Neural progenitor cell (in vitro differentiated cells): ENCODE data around the gene MDP1. TPM values are rescaled to one million over a fixed set of nuclear protein-coding genes. Genes with fewer than 3 reads are reported as not detected.

ENCODE experiments used
- DNase-seq: peaks from one replicate; pipeline ENCODE4 v3.0.0-alpha.2; 2016; ENCODE audit warnings: low spot score
- H2AFZ ChIP-seq: fragments of 200-600 bp; sonication (generic); replicated peaks from 2 replicates; pipeline ENCODE4 v1.6.1; 2016; ENCODE audit warnings: antibody characterized with exemption
- H3F3A ChIP-seq: fragments of 200-600 bp; sonication (generic); 2 replicates; pipeline ENCODE4 v1.6.1; 2016; ENCODE audit warnings: antibody characterized with exemption, low read depth
- H3K27ac ChIP-seq: fragments of 200-600 bp; sonication (generic); 2 replicates; pipeline ENCODE4 v1.5.1; 2016; ENCODE audit warnings: mild to moderate bottlenecking
- H3K27me3 ChIP-seq: fragments of 200-600 bp; sonication (generic); 2 replicates; pipeline ENCODE4 v1.6.1; 2016; ENCODE audit warnings: mild to moderate bottlenecking, moderate library complexity
- H3K36me3 ChIP-seq: fragments of 200-600 bp; sonication (generic); 2 replicates; pipeline ENCODE4 v1.5.1; 2016
- H3K4me1 ChIP-seq: fragments of 200-600 bp; sonication (generic); 2 replicates; pipeline ENCODE4 v1.6.1; 2016; ENCODE audit warnings: mixed run types
- H3K4me2 ChIP-seq: fragments of 200-600 bp; sonication (generic); 2 replicates; pipeline ENCODE4 v1.6.1; 2016
- H3K4me3 ChIP-seq: fragments of 200-600 bp; sonication (generic); 2 replicates; pipeline ENCODE4 v1.5.1; 2016
- H3K79me2 ChIP-seq: fragments of 200-600 bp; sonication (generic); 2 replicates; pipeline ENCODE4 v1.6.1; 2016; ENCODE audit warnings: low read depth
- H3K9ac ChIP-seq: fragments of 200-600 bp; sonication (generic); 2 replicates; pipeline ENCODE4 v1.6.1; 2016
- H3K9me3 ChIP-seq: fragments of 200-600 bp; sonication (generic); 2 replicates; pipeline ENCODE4 v1.5.1; 2016; ENCODE audit warnings: low read depth
- H4K20me1 ChIP-seq: fragments of 200-600 bp; sonication (generic); 2 replicates; pipeline ENCODE4 v1.6.1; 2016; ENCODE audit warnings: low read depth
- H3K27ac Mint-ChIP-seq: 3 replicates; pipeline ENCODE4 v1.8.0; 2021; ENCODE audit warnings: mixed read lengths
- H3K27me3 Mint-ChIP-seq: 2 replicates; pipeline ENCODE4 v1.8.0; 2022; ENCODE audit warnings: low read depth, mild to moderate bottlenecking, inconsistent platforms, moderate library complexity, mixed read lengths; ENCODE audit not compliant: insufficient read depth
- H3K36me3 Mint-ChIP-seq: 3 replicates; pipeline ENCODE4 v1.8.0; 2021; ENCODE audit warnings: mixed read lengths
- H3K4me1 Mint-ChIP-seq: 3 replicates; pipeline ENCODE4 v1.8.0; 2021; ENCODE audit warnings: mixed read lengths
- H3K4me3 Mint-ChIP-seq: 3 replicates; pipeline ENCODE4 v1.8.0; 2021; ENCODE audit warnings: mild to moderate bottlenecking, moderate library complexity, mixed read lengths
- H3K9me3 Mint-ChIP-seq: 3 replicates; pipeline ENCODE4 v1.8.0; 2020; ENCODE audit warnings: mixed read lengths
- EZH2 ChIP-seq: fragments of 200-600 bp; sonication (generic); IDR thresholded peaks from 2 replicates; pipeline ENCODE4 v1.6.1; 2017; ENCODE audit warnings: antibody characterized with exemption, mild to moderate bottlenecking, moderate library complexity
- EZH2phosphoT487 ChIP-seq: fragments of 200-600 bp; sonication (generic); IDR thresholded peaks from 2 replicates; pipeline ENCODE4 v1.6.1; 2017; ENCODE audit warnings: antibody characterized with exemption
- total RNA-seq: library from RNA; depleted of rRNA; stranded (reverse); fragments of >200 nt; gene quantifications from 2 replicates; pipeline ENCODE4 v1.2.3, GENCODE V29; 2015; ENCODE audit warnings: low replicate concordance
- TF ChIP-seq, protein P1 (sequence below): fragments of 200-600 bp; sonication (generic); IDR thresholded peaks from 2 replicates; pipeline ENCODE4 v1.5.1; 2017; ENCODE audit warnings: antibody characterized with exemption, mild to moderate bottlenecking

Gene MDP1
- total RNA-seq, 1 donor from 2014 or later, result 18.3 TPM

DNA sequence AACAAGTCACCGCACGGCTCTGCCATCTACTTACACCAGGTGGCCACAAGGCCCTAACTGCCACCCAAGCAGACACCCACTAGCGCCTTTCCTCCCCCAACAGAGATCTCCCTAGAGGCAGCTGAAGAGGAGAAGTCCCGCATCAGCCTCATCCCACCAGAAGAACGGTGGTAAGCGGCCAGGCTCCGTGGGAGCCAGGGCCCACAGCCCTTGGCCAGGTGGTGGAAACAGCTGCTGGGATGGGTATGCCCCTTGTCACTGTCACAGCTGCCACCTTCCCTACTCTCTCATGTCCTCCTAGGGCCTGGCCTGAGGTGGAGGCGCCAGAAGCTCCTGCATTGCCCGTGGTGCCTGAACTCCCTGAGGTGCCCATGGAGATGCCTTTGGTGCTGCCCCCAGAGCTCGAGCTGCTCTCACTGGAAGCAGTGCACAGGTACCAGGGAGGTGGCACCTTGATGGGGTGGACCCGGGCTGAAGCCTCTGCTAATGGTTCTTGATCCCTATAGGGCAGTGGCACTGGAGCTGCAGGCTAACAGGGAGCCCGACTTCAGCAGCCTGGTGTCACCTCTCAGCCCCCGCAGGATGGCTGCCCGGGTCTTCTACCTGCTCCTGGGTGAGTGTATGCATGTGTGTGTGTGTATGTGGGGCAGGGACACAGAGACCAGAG lies 36.4 kb downstream of the MDP1 start:
- no peak overlapping the region for H3K4me3 Mint-ChIP-seq
- no peak overlapping the region for H2AFZ ChIP-seq
- no peak overlapping the region for H3K9ac ChIP-seq

DNA sequence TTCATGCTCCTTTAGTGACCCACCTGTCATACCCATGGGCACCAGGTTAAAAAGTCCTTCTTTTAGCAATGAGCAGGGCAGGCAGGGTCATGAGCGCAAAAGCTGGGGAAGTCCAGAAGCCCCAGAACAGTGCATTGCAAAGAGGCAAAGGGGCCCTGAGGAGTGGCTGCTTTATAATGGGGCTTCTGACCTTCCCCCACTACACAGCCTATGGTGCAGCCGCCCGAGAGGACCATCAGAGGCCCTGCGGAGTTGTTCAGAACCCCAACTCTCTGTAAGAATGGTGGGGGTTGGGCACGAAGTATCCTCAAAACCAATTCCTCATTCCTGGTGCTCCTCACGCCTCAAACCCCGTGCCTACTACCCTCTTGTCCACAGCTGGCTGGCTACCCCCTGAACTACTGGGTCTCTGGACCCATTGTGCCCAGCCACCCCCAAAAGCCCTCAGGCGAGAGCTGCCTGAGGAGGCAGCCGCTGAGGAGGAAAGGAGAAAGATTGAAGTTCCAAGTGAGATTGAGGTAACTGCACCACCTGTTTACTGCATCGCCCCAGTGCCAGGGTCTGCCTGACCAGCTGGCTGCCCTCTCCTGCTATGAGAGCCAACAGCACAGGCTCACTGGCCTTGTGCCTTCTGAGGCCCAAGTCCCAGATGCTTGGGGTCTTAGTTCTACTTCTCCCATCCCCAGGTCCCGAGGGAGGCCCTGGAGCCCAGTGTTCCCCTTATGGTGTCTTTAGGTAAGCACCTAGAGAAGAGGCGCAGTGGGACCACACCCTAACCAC lies 37.3 kb downstream of the MDP1 start:
- H3K4me3 ChIP-seq, result no peak overlapping the region
- Mint-ChIP-seq H3K4me1 (peaks cover 3% of the 10 kb centered on the region), H3K36me3 (peaks cover 18% of the 10 kb centered on the region), H3K9me3 (no peaks in the 10 kb centered on the region), H3K27ac (no peak overlapping the region), H3K27me3 (peaks cover 2% of the 10 kb centered on the region), H3K4me3 (no peak overlapping the region)
- H3K4me2 ChIP-seq, result no peak overlapping the region
- no peaks in the 10 kb centered on the region for H3K9me3 ChIP-seq
- no peak overlapping the region for H3K9ac ChIP-seq
- no peak for TF ChIP-seq EZH2
- no peak for TF ChIP-seq EZH2phosphoT487
- TF ChIP-seq, protein P1, sequence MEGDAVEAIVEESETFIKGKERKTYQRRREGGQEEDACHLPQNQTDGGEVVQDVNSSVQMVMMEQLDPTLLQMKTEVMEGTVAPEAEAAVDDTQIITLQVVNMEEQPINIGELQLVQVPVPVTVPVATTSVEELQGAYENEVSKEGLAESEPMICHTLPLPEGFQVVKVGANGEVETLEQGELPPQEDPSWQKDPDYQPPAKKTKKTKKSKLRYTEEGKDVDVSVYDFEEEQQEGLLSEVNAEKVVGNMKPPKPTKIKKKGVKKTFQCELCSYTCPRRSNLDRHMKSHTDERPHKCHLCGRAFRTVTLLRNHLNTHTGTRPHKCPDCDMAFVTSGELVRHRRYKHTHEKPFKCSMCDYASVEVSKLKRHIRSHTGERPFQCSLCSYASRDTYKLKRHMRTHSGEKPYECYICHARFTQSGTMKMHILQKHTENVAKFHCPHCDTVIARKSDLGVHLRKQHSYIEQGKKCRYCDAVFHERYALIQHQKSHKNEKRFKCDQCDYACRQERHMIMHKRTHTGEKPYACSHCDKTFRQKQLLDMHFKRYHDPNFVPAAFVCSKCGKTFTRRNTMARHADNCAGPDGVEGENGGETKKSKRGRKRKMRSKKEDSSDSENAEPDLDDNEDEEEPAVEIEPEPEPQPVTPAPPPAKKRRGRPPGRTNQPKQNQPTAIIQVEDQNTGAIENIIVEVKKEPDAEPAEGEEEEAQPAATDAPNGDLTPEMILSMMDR, result no peak
- H2AFZ ChIP-seq, result no peak overlapping the region
- H4K20me1 ChIP-seq, result peaks cover 14% of the 10 kb centered on the region
- peaks cover 7% of the 10 kb centered on the region for H3F3A ChIP-seq
- H3K27ac ChIP-seq, result no peak overlapping the region
- H3K79me2 ChIP-seq, result no peaks in the 10 kb centered on the region
- no peaks in the 10 kb centered on the region for H3K27me3 ChIP-seq
- no peaks in the 10 kb centered on the region for H3K4me1 ChIP-seq
- no peaks in the 10 kb centered on the region for H3K36me3 ChIP-seq
- DNase-seq, result no peak

More for the DNA sequence above, 36.4 kb downstream of the MDP1 start:
- peaks cover 20% of the 10 kb centered on the region for H3K36me3 Mint-ChIP-seq
- no peak for TF ChIP-seq EZH2
- TF ChIP-seq EZH2phosphoT487, result no peak
- TF ChIP-seq, protein P1, result no peak
- Histone ChIP-seq H3K79me2 (no peaks in the 10 kb centered on the region), H3K4me3 (no peak overlapping the region), H3K9me3 (no peaks in the 10 kb centered on the region), H3K27ac (no peak overlapping the region), H3K27me3 (no peaks in the 10 kb centered on the region), H3K4me1 (no peaks in the 10 kb centered on the region), H3K4me2 (no peak overlapping the region), H4K20me1 (peaks cover 14% of the 10 kb centered on the region), H3K36me3 (no peaks in the 10 kb centered on the region), H3F3A (peaks cover 7% of the 10 kb centered on the region)
- peaks cover 3% of the 10 kb centered on the region for H3K4me1 Mint-ChIP-seq
- H3K9me3 Mint-ChIP-seq, result no peaks in the 10 kb centered on the region
- peak overlapping the region; percentile 79 for H3K27ac Mint-ChIP-seq
- DNase-seq, result no peak
- H3K27me3 Mint-ChIP-seq, result peaks cover 3% of the 10 kb centered on the region

DNA sequence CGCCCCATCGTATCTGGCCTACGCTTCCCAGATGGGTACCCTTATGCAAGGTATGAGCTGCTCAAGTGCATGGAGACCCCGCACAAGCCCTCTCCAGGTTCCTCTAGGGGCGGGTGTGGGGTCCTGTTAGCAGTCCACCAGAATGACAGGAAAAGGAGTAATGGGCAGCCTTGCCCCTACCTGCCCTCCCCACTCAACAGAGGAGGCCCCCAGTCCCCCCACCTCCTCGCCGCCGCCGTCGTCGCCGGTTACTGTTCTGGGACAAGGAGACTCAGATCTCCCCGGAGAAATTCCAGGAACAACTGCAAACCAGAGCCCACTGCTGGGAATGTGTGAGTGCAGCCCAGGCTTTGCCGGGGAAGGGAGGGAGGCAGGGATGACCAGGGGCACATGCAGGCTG lies 38.0 kb downstream of the MDP1 start:
- peaks cover 15% of the 10 kb centered on the region for H3K36me3 Mint-ChIP-seq
- no peak overlapping the region for H2AFZ ChIP-seq
- H3K9me3 ChIP-seq, result no peaks in the 10 kb centered on the region
- H3K4me3 ChIP-seq, result no peak overlapping the region
- peaks cover 7% of the 10 kb centered on the region for H3F3A ChIP-seq
- peaks cover 2% of the 10 kb centered on the region for H3K9me3 Mint-ChIP-seq
- no peaks in the 10 kb centered on the region for H3K27me3 ChIP-seq
- H3K4me3 Mint-ChIP-seq, result no peak overlapping the region
- H3K79me2 ChIP-seq, result peaks cover 7% of the 10 kb centered on the region
- no peak overlapping the region for H3K9ac ChIP-seq
- H3K4me2 ChIP-seq, result no peak overlapping the region
- no peak for TF ChIP-seq EZH2phosphoT487
- no peak for TF ChIP-seq EZH2
- TF ChIP-seq, protein P1, result no peak
- peaks cover 21% of the 10 kb centered on the region for H4K20me1 ChIP-seq
- H3K27me3 Mint-ChIP-seq, result no peaks in the 10 kb centered on the region
- no peak for DNase-seq
- peaks cover 4% of the 10 kb centered on the region for H3K4me1 ChIP-seq
- H3K36me3 ChIP-seq, result no peaks in the 10 kb centered on the region
- peaks cover 3% of the 10 kb centered on the region for H3K4me1 Mint-ChIP-seq
- no peak overlapping the region for H3K27ac Mint-ChIP-seq
- H3K27ac ChIP-seq, result no peak overlapping the region
